GM06990 (cell line): ENCODE results near the gene CBFA2T3.
"Not testable (repeated sequence)": the region's sequence is repeated elsewhere in the genome, so short reads cannot be mapped to it uniquely, and the experiment has no call there.

ENCODE experiments used
- DNase-seq: peaks from one replicate; pipeline ENCODE4 v3.0.0-alpha.2; 2011; ENCODE audit not compliant: insufficient read length; ENCODE audit errors: extremely low read depth
- H3K27me3 ChIP-seq: replicated peaks from 2 replicates; pipeline ENCODE4 v1.6.0; 2011; ENCODE audit warnings: low read length; ENCODE audit not compliant: control insufficient read depth, insufficient read depth
- H3K36me3 ChIP-seq: 2 replicates; pipeline ENCODE4 v1.5.1; 2011; ENCODE audit warnings: low read length; ENCODE audit not compliant: control insufficient read depth, insufficient read depth
- H3K4me3 ChIP-seq: replicated peaks from 2 replicates; pipeline ENCODE4 v1.5.1; 2011; ENCODE audit warnings: low read depth, mild to moderate bottlenecking, control low read depth, low read length
- TF ChIP-seq, protein P1 (sequence below): IDR thresholded peaks from 2 replicates; pipeline ENCODE4 v1.5.1; 2011; ENCODE audit warnings: low read length, control low read depth, mild to moderate bottlenecking, inconsistent platforms; ENCODE audit not compliant: insufficient read depth, poor library complexity, severe bottlenecking

CBFA2T3 gene

DNA sequence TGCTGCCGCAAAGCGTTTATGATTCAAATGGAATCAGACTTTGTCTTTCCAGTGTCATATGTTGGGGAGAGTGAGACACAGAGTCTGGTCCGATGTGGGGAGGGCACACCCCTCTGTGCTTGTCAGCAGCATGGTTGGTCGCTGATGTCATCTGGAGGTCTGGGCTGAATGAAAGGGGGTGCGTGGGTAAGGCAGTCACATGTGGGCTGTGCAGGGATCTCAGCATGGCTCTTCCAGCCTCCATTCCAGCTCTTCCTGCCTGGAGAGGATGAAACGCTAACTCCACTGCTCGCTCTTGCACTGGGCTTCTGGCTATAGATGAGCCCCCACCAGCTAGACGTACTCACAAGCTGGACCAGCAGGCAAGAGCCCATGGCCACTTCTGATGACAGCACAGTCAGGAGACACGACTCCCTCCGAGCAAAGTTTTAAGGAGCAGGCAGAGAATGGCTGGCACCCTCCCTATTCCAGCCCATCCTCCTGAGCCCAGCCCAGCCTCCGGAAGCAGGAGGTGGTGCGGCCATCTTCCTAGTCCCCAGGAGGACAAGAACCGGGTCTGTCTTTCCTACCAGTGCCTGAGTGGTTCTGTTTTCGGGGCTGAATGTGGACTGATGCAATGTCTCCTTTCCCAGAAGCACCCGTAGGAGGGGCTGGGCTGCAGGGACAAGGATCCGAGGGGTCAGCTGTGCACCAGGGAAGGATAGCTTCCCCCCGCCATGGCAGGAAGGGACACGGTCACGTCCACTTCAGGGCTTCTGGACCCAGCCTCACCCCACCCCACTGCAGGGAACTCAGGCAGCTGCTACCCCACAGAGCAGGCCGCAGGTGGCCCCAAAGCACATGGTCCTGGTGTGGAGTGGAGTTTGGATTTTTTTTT is 41.5 kb upstream of the CBFA2T3 start:
- no peak overlapping the region for H3K4me3 ChIP-seq
- H3K36me3 ChIP-seq = no peaks in the 10 kb centered on the region
- TF ChIP-seq, protein P1, sequence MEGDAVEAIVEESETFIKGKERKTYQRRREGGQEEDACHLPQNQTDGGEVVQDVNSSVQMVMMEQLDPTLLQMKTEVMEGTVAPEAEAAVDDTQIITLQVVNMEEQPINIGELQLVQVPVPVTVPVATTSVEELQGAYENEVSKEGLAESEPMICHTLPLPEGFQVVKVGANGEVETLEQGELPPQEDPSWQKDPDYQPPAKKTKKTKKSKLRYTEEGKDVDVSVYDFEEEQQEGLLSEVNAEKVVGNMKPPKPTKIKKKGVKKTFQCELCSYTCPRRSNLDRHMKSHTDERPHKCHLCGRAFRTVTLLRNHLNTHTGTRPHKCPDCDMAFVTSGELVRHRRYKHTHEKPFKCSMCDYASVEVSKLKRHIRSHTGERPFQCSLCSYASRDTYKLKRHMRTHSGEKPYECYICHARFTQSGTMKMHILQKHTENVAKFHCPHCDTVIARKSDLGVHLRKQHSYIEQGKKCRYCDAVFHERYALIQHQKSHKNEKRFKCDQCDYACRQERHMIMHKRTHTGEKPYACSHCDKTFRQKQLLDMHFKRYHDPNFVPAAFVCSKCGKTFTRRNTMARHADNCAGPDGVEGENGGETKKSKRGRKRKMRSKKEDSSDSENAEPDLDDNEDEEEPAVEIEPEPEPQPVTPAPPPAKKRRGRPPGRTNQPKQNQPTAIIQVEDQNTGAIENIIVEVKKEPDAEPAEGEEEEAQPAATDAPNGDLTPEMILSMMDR = no peak
- no peak for DNase-seq
- H3K27me3 ChIP-seq = peaks cover 4% of the 10 kb centered on the region; the same call in 1 of the 2 replicates

DNA sequence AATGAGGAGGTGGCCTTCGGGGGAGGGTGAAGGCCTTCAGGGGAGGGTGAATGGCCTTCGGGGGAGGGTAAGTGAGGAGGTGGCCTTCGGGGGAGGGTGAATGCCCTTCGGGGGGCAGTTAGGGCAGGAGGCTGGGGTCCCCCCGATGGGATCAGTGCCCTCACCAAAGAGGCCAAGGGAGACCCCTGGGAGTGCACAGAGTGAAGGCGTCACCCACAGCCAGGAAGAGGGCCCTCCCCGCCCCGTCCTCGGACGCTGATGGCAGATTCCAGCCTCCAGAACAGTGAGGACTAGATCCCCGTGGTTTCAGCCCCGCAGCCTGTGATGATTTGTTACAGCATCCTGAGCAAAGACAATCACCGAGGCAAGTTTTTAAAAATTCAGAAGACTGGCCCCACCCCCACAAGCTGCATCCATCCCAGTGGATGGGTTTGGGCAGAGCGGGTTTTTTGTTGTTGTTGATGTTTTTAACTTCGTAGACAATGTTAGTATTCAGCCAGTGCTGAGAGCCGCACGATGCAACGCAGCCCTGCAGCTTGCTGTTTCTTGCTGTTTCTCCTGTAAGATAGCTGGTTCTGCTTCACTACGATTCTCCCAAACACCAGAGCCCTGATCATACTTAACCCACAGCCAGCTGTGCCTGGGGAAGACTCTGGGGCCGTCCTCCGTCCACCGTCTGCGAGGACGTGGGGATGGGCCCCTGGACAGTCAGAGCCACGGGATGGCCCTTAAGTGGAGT is 40.7 kb upstream of the CBFA2T3 start:
- DNase-seq = no peak
- Histone ChIP-seq H3K36me3 (no peaks in the 10 kb centered on the region), H3K4me3 (no peak overlapping the region), H3K27me3 (peaks cover 4% of the 10 kb centered on the region; the same call in 1 of the 2 replicates)
- TF ChIP-seq, protein P1 = no peak

DNA sequence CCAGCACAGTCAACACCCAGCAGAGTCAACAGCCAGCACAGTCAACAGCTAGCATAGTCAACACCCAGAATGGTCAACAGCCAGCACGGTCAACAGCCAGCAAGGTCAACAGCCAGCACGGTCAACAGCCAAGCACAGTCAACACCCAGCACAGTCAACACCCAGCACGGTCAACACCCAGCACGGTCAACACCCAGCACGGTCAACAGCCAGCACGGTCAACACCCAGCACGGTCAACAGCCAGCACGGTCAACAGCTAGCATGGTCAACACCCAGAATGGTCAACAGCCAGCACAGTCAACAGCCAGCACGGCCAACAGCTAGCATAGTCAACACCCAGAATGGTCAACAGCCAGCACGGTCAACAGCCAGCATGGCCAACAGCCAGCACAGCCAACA is 39.6 kb upstream of the CBFA2T3 start:
- not testable (repeated sequence) for DNase-seq, H3K4me3 ChIP-seq, H3K27me3 ChIP-seq, H3K36me3 ChIP-seq

DNA sequence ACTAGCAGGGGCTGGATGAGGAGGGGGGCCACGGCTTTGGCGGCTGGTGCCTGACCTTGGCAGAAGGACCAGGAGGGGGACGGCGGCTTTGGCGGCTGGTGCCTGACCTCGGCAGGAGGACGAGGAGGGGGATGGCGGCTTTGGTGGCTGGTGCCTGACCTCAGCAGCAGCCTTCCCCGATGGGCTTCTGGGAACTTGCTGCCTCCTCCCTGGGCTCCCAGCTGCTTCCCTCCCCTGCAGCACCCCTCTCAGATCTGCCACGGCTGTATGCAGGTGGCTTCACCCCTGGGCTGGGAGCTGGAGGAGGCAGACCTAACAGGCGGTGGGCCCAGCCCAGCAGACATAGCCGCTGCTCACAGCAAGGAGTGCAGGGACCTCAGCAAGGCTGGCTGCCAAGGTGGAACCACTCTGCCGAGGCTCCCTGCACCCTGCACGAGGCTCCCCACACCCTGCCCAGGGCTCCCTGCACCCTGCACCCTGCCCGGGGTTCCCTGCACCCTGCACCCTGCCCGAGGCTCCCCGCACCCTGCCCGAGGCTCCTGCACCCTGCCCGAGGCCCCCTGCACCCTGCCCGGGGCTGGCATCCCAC is 38.4 kb upstream of the CBFA2T3 start:
- no peaks in the 10 kb centered on the region for H3K36me3 ChIP-seq
- no peak for DNase-seq
- H3K4me3 ChIP-seq = no peak overlapping the region
- TF ChIP-seq, protein P1 = no peak
- peaks cover 4% of the 10 kb centered on the region; the same call in 1 of the 2 replicates for H3K27me3 ChIP-seq

DNA sequence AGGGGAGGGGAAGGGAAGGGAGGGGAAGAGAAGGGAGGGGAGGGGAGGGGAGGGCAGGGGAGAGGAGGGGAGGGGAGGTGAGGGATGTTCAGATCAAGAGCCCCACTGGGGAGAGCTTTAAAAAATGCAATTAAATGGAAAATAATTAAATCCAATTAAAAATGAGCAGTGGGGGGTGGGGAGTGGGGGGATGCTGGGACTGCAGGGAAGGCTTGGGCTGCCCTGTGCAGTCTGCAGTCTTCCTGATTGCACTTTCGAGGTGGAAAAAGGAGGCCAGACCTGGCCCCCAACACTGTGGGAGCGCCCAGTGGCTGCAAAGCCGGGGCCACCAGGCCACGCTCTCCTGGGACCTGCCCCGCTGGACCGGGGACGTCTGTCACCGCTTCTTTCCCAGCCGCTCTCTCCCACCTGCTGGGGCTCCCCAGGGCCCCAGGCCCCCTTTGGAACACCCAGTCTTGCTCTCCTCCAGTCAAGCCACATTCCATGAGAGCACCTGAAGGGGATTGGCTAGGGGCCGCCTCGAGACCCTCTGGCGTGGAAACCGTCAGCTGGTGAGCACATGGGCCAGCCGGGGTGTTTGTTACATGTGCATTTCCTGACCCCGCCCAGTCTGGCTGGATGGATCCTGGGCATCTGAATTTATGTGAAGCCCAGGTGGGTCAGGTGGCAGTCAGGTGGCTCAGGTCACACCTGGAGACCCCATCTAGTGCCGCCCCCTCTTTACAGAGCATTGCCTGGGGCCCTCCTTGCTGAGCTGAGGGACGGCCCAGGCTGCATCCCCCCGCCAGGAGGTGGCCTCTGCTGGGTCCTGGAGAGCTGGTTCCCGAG is 37.6 kb upstream of the CBFA2T3 start:
- TF ChIP-seq, protein P1 = no peak
- H3K27me3 ChIP-seq = peaks cover 4% of the 10 kb centered on the region; the same call in 1 of the 2 replicates
- DNase-seq = no peak
- no peaks in the 10 kb centered on the region for H3K36me3 ChIP-seq
- H3K4me3 ChIP-seq = no peak overlapping the region
